Activated CD8-positive, alpha-beta T cell treated with anti-CD3 and anti-CD28 coated beads for 36 hours (primary cell): ENCODE results near the gene BMP7. TPM values are rescaled to one million over a fixed set of nuclear protein-coding genes. Genes with fewer than 3 reads are reported as not detected.

Source experiments
- ATAC-seq: fragments of 200-7000 bp; cut with Tn5 transposase; one replicate; pipeline ENCODE4 v1.10.0; 2021; ENCODE audit warnings: mild to moderate bottlenecking, moderate library complexity
- CTCF ChIA-PET: fragments of 350-600 bp; sonication (Branson Sonifier 250); formaldehyde crosslinking; loops from one replicate; lab custom pipeline; 2021; ENCODE audit warnings: antibody characterized with exemption; lab: Charles Lee
- POLR2A ChIA-PET: fragments of 350-600 bp; sonication (Branson Sonifier 250); formaldehyde crosslinking; loops from one replicate; lab custom pipeline; 2021; ENCODE audit warnings: antibody characterized with exemption; lab: Charles Lee
- DNase-seq: peaks from one replicate; pipeline ENCODE4 v3.0.0-alpha.2; 2020
- H3K27ac Mint-ChIP-seq: one replicate; pipeline ENCODE4 v1.8.0; 2021; ENCODE audit warnings: mild to moderate bottlenecking, mixed read lengths
- H3K27me3 Mint-ChIP-seq: one replicate; pipeline ENCODE4 v1.8.0; 2021; ENCODE audit warnings: mixed read lengths
- H3K36me3 Mint-ChIP-seq: one replicate; pipeline ENCODE4 v1.8.0; 2021; ENCODE audit warnings: low read depth, mixed read lengths
- H3K4me1 Mint-ChIP-seq: one replicate; pipeline ENCODE4 v1.8.0; 2021; ENCODE audit warnings: low read depth, mixed read lengths
- H3K4me3 Mint-ChIP-seq: one replicate; pipeline ENCODE4 v1.8.0; 2021; ENCODE audit warnings: mild to moderate bottlenecking, moderate library complexity, mixed read lengths
- H3K9me3 Mint-ChIP-seq: one replicate; pipeline ENCODE4 v1.8.0; 2021; ENCODE audit warnings: mixed read lengths
- CTCF ChIP-seq: fragments of 200-600 bp; IDR thresholded peaks from one replicate; pipeline ENCODE4 v1.8.0; 2022; ENCODE audit warnings: antibody characterized with exemption, mild to moderate bottlenecking
- intact Hi-C: fragments of 100-400 bp; cut with micrococcal nuclease; formaldehyde crosslinking; loops from one replicate; pipeline ENCODE4 v1.10.0; 2022
- total RNA-seq, 2 experiments: library from RNA; stranded (reverse); gene quantifications; one replicate each; pipeline ENCODE4 v1.2.3, GENCODE V29; 2021

BMP7 gene
- total RNA-seq, 2 experiments from 2014 or later: not detected

GRCh38 chr20:57164872-57165271, 101.6 kb downstream of the BMP7 start:
- no peak overlapping the region for H3K27ac Mint-ChIP-seq
- no peaks in the 10 kb centered on the region for H3K27me3 Mint-ChIP-seq
- POLR2A ChIA-PET: no interaction called here

GRCh38 chr20:57163041-57163440, 103.4 kb downstream of the BMP7 start:
- ChIA-PET CTCF (interaction anchor here (1.1 kb wide), 1 partner anchor 169 kb away, joined by 3 read pairs; no protein-coding TSS in a partner anchor), POLR2A (no interaction called here)
- intact Hi-C loops: no loop called here
- Mint-ChIP-seq H3K27ac (no peak overlapping the region), H3K9me3 (no peaks in the 10 kb centered on the region), H3K4me3 (no peak overlapping the region), H3K27me3 (no peaks in the 10 kb centered on the region), H3K4me1 (no peaks in the 10 kb centered on the region), H3K36me3 (no peaks in the 10 kb centered on the region)
- ATAC-seq (no peak), DNase-seq (no peak)
- no peak for TF ChIP-seq CTCF

More at GRCh38 chr20:57164872-57165271, 101.6 kb downstream of the BMP7 start:
- no peak for DNase-seq
- intact Hi-C loops: no loop called here
- Mint-ChIP-seq H3K9me3 (no peaks in the 10 kb centered on the region), H3K4me3 (no peak overlapping the region), H3K4me1 (no peaks in the 10 kb centered on the region), H3K36me3 (no peaks in the 10 kb centered on the region)
- no peak for TF ChIP-seq CTCF
- CTCF ChIA-PET: no interaction called here
- no peak for ATAC-seq

GRCh38 chr20:57162362-57162652, 104.1 kb downstream of the BMP7 start:
- H3K36me3 Mint-ChIP-seq: no peaks in the 10 kb centered on the region
- H3K4me3 Mint-ChIP-seq: no peak overlapping the region
- ChIA-PET CTCF (no interaction called here), POLR2A (no interaction called here)
- intact Hi-C loops: no loop called here
- DNase-seq: no peak
- no peaks in the 10 kb centered on the region for H3K4me1 Mint-ChIP-seq
- H3K27me3 Mint-ChIP-seq: no peaks in the 10 kb centered on the region
- no peak overlapping the region for H3K27ac Mint-ChIP-seq
- ATAC-seq: no peak
- no peaks in the 10 kb centered on the region for H3K9me3 Mint-ChIP-seq
- no peak for TF ChIP-seq CTCF

DNA sequence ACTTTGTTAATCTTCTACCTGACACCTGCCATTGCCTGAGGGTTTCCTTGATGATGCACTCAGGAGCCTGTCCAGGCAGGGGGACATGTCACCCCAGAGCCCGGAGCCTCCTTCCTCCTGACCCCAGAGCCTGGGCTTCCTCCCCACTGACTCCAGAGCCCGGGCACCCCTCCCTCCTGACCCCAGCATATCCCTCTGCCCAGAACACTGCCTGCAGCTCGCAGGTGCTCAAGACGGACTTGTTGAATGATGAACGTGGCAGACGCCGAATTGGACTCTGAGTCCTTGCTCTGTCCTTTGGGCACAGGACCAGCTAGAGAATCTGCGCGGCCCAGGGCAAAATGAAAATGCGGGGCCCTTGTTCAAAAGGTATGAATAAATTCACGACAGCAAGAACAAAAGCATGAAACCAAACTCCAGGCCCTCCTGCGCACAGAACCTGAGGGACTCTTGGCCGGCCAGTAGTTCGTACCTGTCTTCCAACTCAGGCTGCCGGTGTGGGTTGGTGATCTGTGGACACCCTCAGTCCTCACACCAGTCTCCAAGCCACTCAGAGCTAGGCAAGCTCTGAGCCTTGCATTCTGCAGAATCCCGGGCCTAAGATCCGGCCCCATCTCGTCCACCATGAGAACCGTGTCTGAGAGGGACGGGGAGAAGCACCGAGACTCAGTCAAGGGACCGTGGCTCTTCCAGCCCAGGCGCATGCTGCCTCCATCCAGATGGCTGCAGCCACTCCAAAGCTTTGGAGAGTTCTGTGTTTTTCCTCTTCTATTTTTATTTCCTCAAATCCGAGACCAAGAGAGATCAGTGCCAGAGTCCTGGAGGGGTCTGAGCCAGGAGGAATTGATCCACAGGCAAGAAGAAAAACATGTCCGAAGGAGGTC, 104.7 kb downstream of the BMP7 start:
- no peak for ATAC-seq
- POLR2A ChIA-PET: no interaction called here
- H3K27ac Mint-ChIP-seq: no peak overlapping the region
- H3K36me3 Mint-ChIP-seq: no peaks in the 10 kb centered on the region
- CTCF ChIA-PET: no interaction called here
- no peak for DNase-seq
- no peaks in the 10 kb centered on the region for H3K9me3 Mint-ChIP-seq
- intact Hi-C loops: no loop called here
- no peak overlapping the region for H3K4me3 Mint-ChIP-seq
- TF ChIP-seq CTCF: no peak
- no peaks in the 10 kb centered on the region for H3K27me3 Mint-ChIP-seq
- no peaks in the 10 kb centered on the region for H3K4me1 Mint-ChIP-seq

GRCh38 chr20:57160985-57161384, 105.5 kb downstream of the BMP7 start:
- ATAC-seq (no peak), DNase-seq (no peak)
- ChIA-PET POLR2A (no interaction called here), CTCF (no interaction called here)
- no peak for TF ChIP-seq CTCF
- Mint-ChIP-seq H3K27ac (no peak overlapping the region), H3K36me3 (no peaks in the 10 kb centered on the region), H3K9me3 (no peaks in the 10 kb centered on the region), H3K4me3 (no peak overlapping the region), H3K4me1 (no peaks in the 10 kb centered on the region), H3K27me3 (no peaks in the 10 kb centered on the region)
- intact Hi-C loops: no loop called here
